Measurements from ENCODE around the gene UBE2J2.

DNA sequence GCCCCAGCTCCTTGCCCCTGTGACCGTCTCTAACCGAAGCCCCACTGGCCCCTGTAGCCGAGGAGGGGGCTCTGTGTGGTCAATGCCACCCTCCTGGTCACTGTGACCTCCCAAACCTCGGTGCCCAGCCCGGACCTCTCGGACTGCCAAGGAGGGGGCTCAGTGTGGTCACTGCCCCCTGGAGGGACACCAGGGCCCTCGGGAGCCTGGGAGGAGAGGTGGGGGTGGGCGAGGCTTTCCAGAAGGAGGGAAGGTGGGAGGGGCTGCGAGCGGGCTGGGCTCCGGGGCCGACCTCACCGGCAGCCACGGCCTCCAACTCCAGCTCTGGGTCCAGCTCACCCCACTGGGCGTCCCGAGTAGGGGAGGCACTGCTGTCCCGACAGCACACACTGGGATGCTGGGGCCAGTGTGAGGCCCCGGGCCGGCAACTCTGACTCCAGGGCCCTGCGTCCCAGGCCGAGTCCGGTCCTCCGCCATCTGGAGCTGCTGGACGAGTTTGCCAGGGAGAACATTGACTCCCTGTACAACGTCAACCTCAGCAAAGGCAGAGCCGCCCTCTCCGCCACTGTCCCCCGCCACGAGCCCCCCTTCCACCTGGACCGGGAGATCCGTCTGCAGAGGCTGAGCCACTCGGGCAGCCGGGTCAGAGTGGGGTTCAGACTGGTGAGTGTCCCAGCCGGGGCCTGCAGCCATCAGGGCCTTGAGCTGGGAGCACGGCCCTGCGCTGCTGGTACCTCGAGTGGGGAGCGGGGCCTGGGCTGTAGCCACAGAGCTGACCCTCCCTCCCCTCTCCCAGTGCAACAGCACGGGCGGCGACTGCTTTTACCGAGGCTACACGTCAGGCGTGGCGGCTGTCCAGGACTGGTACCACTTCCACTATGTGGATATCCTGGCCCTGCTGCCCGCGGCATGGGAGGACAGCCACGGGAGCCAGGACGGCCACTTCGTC lies 12.9 kb upstream of the UBE2J2 start:
- TF ChIP-seq EZH2phosphoT487 (IDR thresholded peaks at IDR 0.05; ENCODE audit: borderline replicate concordance, low read length): no peak
- TF ChIP-seq, protein P1, sequence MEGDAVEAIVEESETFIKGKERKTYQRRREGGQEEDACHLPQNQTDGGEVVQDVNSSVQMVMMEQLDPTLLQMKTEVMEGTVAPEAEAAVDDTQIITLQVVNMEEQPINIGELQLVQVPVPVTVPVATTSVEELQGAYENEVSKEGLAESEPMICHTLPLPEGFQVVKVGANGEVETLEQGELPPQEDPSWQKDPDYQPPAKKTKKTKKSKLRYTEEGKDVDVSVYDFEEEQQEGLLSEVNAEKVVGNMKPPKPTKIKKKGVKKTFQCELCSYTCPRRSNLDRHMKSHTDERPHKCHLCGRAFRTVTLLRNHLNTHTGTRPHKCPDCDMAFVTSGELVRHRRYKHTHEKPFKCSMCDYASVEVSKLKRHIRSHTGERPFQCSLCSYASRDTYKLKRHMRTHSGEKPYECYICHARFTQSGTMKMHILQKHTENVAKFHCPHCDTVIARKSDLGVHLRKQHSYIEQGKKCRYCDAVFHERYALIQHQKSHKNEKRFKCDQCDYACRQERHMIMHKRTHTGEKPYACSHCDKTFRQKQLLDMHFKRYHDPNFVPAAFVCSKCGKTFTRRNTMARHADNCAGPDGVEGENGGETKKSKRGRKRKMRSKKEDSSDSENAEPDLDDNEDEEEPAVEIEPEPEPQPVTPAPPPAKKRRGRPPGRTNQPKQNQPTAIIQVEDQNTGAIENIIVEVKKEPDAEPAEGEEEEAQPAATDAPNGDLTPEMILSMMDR (conservative IDR thresholded peaks at IDR 0.05; ENCODE audit: low read depth, low read length): no peak
- TF ChIP-seq EZH2 (IDR thresholded peaks at IDR 0.05; ENCODE audit: low read length, unreplicated experiment): no peak

Data from PC-3 (cell line).